Naive thymus-derived CD4-positive, alpha-beta T cell (primary cell): ENCODE measurements around the gene OR2H1. TPM values are rescaled to one million over a fixed set of nuclear protein-coding genes. Genes with fewer than 3 reads are reported as not detected.

Source experiments
- ATAC-seq: fragments of 150-1000 bp; cut with Tn5 transposase; 2 replicates; pipeline ENCODE4 v1.10.0; 2021; ENCODE audit warnings: mild to moderate bottlenecking, moderate library complexity
- CTCF ChIA-PET: fragments of 350-600 bp; sonication (Branson Sonifier 250); formaldehyde crosslinking; loops from one replicate; lab custom pipeline; 2021; ENCODE audit warnings: antibody characterized with exemption; lab: Charles Lee
- POLR2A ChIA-PET: fragments of 350-600 bp; sonication (Branson Sonifier 250); formaldehyde crosslinking; loops from one replicate; lab custom pipeline; 2021; ENCODE audit warnings: antibody characterized with exemption, inconsistent platforms; lab: Charles Lee
- DNase-seq, 9 donors: peaks; one replicate each; pipeline versions ENCODE4 v3.0.0 to v3.0.0-alpha.2; 2020 to 2022; ENCODE audit warnings: mixed read lengths in 1 of 9
- H3K27ac ChIP-seq: one replicate; pipeline ENCODE4 v1.7.0; 2013; ENCODE audit warnings: mild to moderate bottlenecking, low read depth, low read length, moderate library complexity
- H3K27me3 ChIP-seq, 2 donors: one replicate each; pipeline ENCODE4 v1.7.0; 2013; ENCODE audit warnings: low read length in 2 of 2, mild to moderate bottlenecking in 2 of 2, moderate library complexity in 2 of 2; ENCODE audit not compliant: control insufficient read depth in 2 of 2, insufficient read depth in 2 of 2
- H3K36me3 ChIP-seq, 3 experiments: 1 replicate in 2 of 3; 2 replicates in 1 of 3; pipeline ENCODE4 v1.7.0; 2013; ENCODE audit warnings: low read length in 3 of 3, mild to moderate bottlenecking in 3 of 3, moderate library complexity in 1 of 3; ENCODE audit not compliant: insufficient read depth in 3 of 3, control insufficient read depth in 2 of 3
- H3K4me1 ChIP-seq, 2 donors: one replicate each; pipeline ENCODE4 v1.7.0; 2013; ENCODE audit warnings: low read length in 2 of 2, mild to moderate bottlenecking in 2 of 2, moderate library complexity in 1 of 2; ENCODE audit not compliant: control insufficient read depth in 2 of 2, insufficient read depth in 2 of 2
- H3K4me3 ChIP-seq: 2 replicates; pipeline ENCODE4 v1.7.0; 2013; ENCODE audit warnings: mild to moderate bottlenecking, low read length
- H3K9me3 ChIP-seq, 3 experiments: 1 replicate in 2 of 3; 2 replicates in 1 of 3; pipeline ENCODE4 v1.7.0; 2013; ENCODE audit warnings: low read length in 3 of 3; ENCODE audit not compliant: control insufficient read depth in 2 of 3
- H3K27ac Mint-ChIP-seq, 9 donors: one replicate each; pipeline ENCODE4 v1.8.0; 2020 to 2022; ENCODE audit warnings: mixed read lengths in 9 of 9, mild to moderate bottlenecking in 8 of 9, moderate library complexity in 5 of 9, inconsistent platforms in 2 of 9
- H3K27me3 Mint-ChIP-seq, 5 donors: one replicate each; pipeline ENCODE4 v1.8.0; 2021 to 2022; ENCODE audit warnings: mixed read lengths in 5 of 5, mild to moderate bottlenecking in 1 of 5
- H3K36me3 Mint-ChIP-seq, 5 donors: one replicate each; pipeline ENCODE4 v1.8.0; 2020 to 2022; ENCODE audit warnings: mixed read lengths in 5 of 5, mild to moderate bottlenecking in 3 of 5, inconsistent platforms in 1 of 5
- H3K4me1 Mint-ChIP-seq, 7 donors: one replicate each; pipeline ENCODE4 v1.8.0; 2020 to 2022; ENCODE audit warnings: mixed read lengths in 7 of 7, mild to moderate bottlenecking in 3 of 7, inconsistent platforms in 1 of 7
- H3K4me3 Mint-ChIP-seq, 10 donors: one replicate each; pipeline ENCODE4 v1.8.0; 2020 to 2022; ENCODE audit warnings: mild to moderate bottlenecking in 10 of 10, mixed read lengths in 10 of 10, moderate library complexity in 6 of 10, inconsistent platforms in 2 of 10
- H3K9me3 Mint-ChIP-seq, 11 donors: one replicate each; pipeline ENCODE4 v1.8.0; 2020 to 2022; ENCODE audit warnings: mixed read lengths in 11 of 11, mild to moderate bottlenecking in 4 of 11, inconsistent platforms in 1 of 11, moderate library complexity in 1 of 11
- intact Hi-C, 2 donors: fragments of 100-400 bp; cut with micrococcal nuclease; formaldehyde crosslinking; loops; one replicate each; pipeline ENCODE4 v1.15.1; 2023
- polyA plus RNA-seq, 2 donors: library from polyadenylated mRNA; unstranded; fragments of 300-500 nt; fragmentation: Illumina TruSeq; gene quantifications; one replicate each; pipeline ENCODE4 v1.2.3, GENCODE V29; 2021
- total RNA-seq, 6 experiments: library from RNA in 5 of 6; stranded (reverse) in 5 of 6; gene quantifications; 1 replicate in 5 of 6; 2 replicates in 1 of 6; pipeline ENCODE4 v1.2.3 and lab custom pipeline; 2021 to 2026

The OR2H1 gene
- total and polyA plus RNA-seq, 7 experiments from 2014 or later, result not detected

DNA sequence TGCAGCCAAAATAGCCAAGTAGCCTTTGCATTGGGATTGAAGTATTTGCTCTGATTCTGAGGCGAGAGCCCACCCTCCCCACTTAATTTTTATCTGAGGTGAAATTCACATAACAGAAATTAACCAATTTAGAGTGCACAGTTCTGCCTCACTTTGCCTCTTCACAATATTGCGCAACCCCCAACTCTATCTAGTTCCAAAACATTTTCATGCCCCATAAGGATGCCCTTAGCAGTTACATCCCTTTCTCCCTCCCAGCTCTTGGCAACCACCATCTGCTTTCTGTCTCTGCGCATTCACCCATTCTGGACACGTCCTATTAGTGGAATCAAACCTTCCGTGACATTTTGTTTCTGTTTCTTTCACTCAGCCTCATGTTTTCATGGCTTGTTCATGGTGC is 21.8 kb downstream of the OR2H1 start:
- ATAC-seq, result no peak
- peaks cover 0 to 2% (median 0%) of the 10 kb centered on the region in 7 donors for H3K4me1 Mint-ChIP-seq
- H3K27me3 ChIP-seq, result no peaks in the 10 kb centered on the region
- intact Hi-C loops, result no loop called here
- no peak overlapping the region for H3K4me3 ChIP-seq
- H3K4me3 Mint-ChIP-seq, result no peak overlapping the region
- CTCF ChIA-PET, result no interaction called here
- no peak overlapping the region for H3K27ac ChIP-seq
- H3K9me3 ChIP-seq, result no peaks in the 10 kb centered on the region
- no peaks in the 10 kb centered on the region for H3K36me3 Mint-ChIP-seq
- no peaks in the 10 kb centered on the region for H3K4me1 ChIP-seq
- no peaks in the 10 kb centered on the region for H3K36me3 ChIP-seq
- H3K27me3 Mint-ChIP-seq, result peaks cover 8 to 26% (median 15%) of the 10 kb centered on the region in 5 donors
- DNase-seq, result no peak
- peaks cover 0 to 7% (median 0%) of the 10 kb centered on the region in 11 donors for H3K9me3 Mint-ChIP-seq
- POLR2A ChIA-PET, result no interaction called here
- H3K27ac Mint-ChIP-seq, result no peak overlapping the region

DNA sequence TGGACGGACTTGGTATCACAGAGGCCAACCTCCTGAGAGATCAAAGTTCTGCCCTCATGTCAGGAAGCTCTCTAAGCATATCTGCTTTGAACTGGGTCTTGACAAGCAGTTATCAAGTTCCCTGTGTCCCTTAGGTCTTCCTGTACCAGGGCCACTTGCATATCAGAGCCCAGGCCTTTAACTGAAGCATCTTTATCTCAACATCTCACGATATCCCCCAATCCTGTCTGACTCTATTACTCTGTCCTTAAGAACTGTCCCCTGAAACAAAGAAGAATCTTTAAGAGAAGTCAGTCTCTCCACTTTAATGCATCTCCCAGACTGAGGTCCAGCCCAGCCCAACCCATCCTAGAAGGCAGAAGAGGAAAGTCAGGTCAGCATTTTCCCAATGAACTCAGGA is 22.6 kb downstream of the OR2H1 start:
- Histone ChIP-seq H3K4me1 (no peaks in the 10 kb centered on the region), H3K9me3 (no peaks in the 10 kb centered on the region), H3K4me3 (no peak overlapping the region), H3K27ac (no peak overlapping the region), H3K27me3 (no peaks in the 10 kb centered on the region), H3K36me3 (no peaks in the 10 kb centered on the region)
- Mint-ChIP-seq H3K36me3 (no peaks in the 10 kb centered on the region), H3K27ac (no peak overlapping the region), H3K27me3 (peaks cover 8 to 23% (median 17%) of the 10 kb centered on the region in 5 donors), H3K4me1 (peaks cover 0 to 2% (median 0%) of the 10 kb centered on the region in 7 donors), H3K4me3 (no peak overlapping the region), H3K9me3 (peaks cover 0 to 7% (median 0%) of the 10 kb centered on the region in 11 donors)
- DNase-seq, result no peak
- ChIA-PET CTCF (no interaction called here), POLR2A (no interaction called here)
- intact Hi-C loops, result no loop called here
- no peak for ATAC-seq

DNA sequence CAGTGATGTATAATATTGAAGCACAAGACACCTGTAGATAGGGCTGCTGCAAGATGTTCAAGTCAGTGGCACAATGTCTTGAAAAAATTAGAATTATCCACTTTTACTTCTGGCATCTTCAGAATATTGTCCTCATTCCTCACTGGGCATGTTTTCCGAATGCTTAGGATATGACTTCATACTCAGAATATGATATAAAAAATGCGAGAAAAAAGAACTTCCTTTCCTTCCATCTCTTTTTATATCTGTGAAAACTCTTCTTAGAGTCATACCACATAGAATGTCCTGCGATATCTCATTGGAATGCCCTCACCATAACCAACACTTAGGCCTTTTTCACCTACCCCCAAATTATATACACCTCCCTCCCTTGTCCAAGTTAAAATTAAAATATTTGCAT is 26.2 kb downstream of the OR2H1 start:
- no peaks in the 10 kb centered on the region for H3K9me3 ChIP-seq
- Mint-ChIP-seq H3K4me1 (peaks cover 0 to 2% (median 0%) of the 10 kb centered on the region in 7 donors), H3K4me3 (no peak overlapping the region), H3K27me3 (peaks cover 8 to 40% (median 32%) of the 10 kb centered on the region in 5 donors), H3K36me3 (no peaks in the 10 kb centered on the region), H3K27ac (no peak overlapping the region), H3K9me3 (peaks cover 0 to 7% (median 0%) of the 10 kb centered on the region in 11 donors)
- no peaks in the 10 kb centered on the region for H3K36me3 ChIP-seq
- CTCF ChIA-PET, result interaction anchor here (1.0 kb wide), 1 partner anchor 107 kb away, joined by 4 read pairs; no protein-coding TSS in a partner anchor
- DNase-seq (no peak), ATAC-seq (no peak)
- no peak overlapping the region for H3K4me3 ChIP-seq
- no peak overlapping the region for H3K27ac ChIP-seq
- H3K4me1 ChIP-seq, result no peaks in the 10 kb centered on the region
- no peaks in the 10 kb centered on the region for H3K27me3 ChIP-seq
- intact Hi-C loops, result no loop called here
- POLR2A ChIA-PET, result no interaction called here

DNA sequence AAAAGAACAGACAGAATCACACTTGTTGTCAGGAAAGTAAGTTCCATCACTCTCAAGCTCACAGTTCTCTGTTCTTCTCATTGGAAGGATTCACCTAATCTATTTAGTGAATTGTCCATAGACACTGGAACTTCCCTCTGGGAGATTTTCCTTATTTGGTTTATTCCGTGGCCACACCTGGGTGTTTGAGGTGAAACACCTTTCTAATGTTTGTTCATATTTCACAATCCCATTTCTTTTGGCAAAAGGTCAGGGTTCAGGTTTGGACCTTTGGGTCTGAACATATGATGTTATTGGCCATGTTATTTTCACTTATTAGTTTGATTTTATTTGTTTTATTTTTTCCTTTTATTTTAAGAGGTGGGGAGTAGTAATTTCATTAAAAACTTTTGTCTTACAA is 26.8 kb downstream of the OR2H1 start:
- Histone ChIP-seq H3K9me3 (no peaks in the 10 kb centered on the region), H3K27ac (no peak overlapping the region), H3K36me3 (no peaks in the 10 kb centered on the region), H3K27me3 (no peaks in the 10 kb centered on the region), H3K4me3 (no peak overlapping the region), H3K4me1 (no peaks in the 10 kb centered on the region)
- H3K27me3 Mint-ChIP-seq, result peaks cover 8 to 40% (median 32%) of the 10 kb centered on the region in 5 donors
- no peaks in the 10 kb centered on the region for H3K36me3 Mint-ChIP-seq
- peaks cover 0 to 7% (median 0%) of the 10 kb centered on the region in 11 donors for H3K9me3 Mint-ChIP-seq
- H3K4me3 Mint-ChIP-seq, result no peak overlapping the region
- peaks cover 0 to 2% (median 0%) of the 10 kb centered on the region in 7 donors for H3K4me1 Mint-ChIP-seq
- no peak overlapping the region for H3K27ac Mint-ChIP-seq
- POLR2A ChIA-PET, result no interaction called here
- intact Hi-C loops, result no loop called here
- DNase-seq, result no peak
- CTCF ChIA-PET, result interaction anchor here (1.0 kb wide), 1 partner anchor 107 kb away, joined by 4 read pairs; no protein-coding TSS in a partner anchor
- ATAC-seq, result no peak

DNA sequence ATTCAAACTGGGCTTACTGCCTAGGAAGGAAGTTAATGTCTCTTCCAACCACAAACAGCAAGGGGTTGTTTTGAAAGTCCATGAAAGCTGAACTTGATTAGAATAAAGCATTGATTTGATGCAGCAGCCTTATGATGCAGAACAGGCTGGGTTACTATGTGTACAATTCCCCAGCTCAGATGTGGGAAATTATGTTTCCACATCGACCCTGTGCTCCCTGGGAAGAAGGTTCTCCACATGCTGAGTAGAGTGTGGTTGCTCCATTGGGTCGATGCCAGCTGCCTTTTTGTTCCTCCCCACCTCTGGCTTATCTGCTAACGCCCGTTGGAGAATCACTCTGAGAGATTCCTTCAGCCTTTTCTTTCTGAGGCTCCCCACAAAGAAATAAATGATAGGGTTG is 29.6 kb downstream of the OR2H1 start:
- no peaks in the 10 kb centered on the region for H3K9me3 ChIP-seq
- Mint-ChIP-seq H3K36me3 (no peaks in the 10 kb centered on the region), H3K4me1 (peaks cover 0 to 1% (median 0%) of the 10 kb centered on the region in 7 donors), H3K27me3 (peaks cover 5 to 41% (median 34%) of the 10 kb centered on the region in 5 donors), H3K4me3 (no peak overlapping the region), H3K27ac (no peak overlapping the region), H3K9me3 (peaks cover 0 to 3% (median 0%) of the 10 kb centered on the region in 11 donors)
- H3K4me1 ChIP-seq, result no peaks in the 10 kb centered on the region
- no peak overlapping the region for H3K27ac ChIP-seq
- DNase-seq (no peak), ATAC-seq (no peak)
- H3K36me3 ChIP-seq, result no peaks in the 10 kb centered on the region
- H3K27me3 ChIP-seq, result peaks cover 0 to 3% of the 10 kb centered on the region in 2 donors
- no peak overlapping the region for H3K4me3 ChIP-seq
- ChIA-PET POLR2A (no interaction called here), CTCF (no interaction called here)
- intact Hi-C loops, result no loop called here

DNA sequence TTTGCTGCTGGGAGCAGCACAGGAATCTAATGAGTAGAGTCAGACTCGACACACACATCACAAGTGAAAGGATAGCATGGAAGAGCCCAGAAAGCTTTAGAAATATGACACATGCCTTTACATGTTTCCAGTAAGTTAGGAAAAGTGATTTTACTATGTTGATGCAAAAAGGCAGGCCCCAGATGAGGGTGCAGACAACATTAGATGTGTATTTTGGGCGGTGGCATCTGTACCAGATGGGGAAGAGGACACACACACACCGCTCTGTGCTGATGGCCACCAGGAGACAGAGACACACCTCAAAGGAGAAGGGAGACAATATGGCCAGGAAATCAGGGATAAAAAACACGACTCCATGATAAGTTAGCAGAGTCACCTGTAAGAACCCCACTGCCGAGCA is 30.2 kb downstream of the OR2H1 start:
- DNase-seq, result no peak
- Mint-ChIP-seq H3K9me3 (peaks cover 0 to 3% (median 0%) of the 10 kb centered on the region in 11 donors), H3K36me3 (no peaks in the 10 kb centered on the region), H3K4me1 (peaks cover 0 to 1% (median 0%) of the 10 kb centered on the region in 7 donors), H3K27me3 (peaks cover 5 to 38% (median 28%) of the 10 kb centered on the region in 5 donors), H3K27ac (no peak overlapping the region), H3K4me3 (no peak overlapping the region)
- ChIA-PET CTCF (interaction anchor here (0.5 kb wide), 1 partner anchor 19 kb away, joined by 3 read pairs; no protein-coding TSS in a partner anchor), POLR2A (no interaction called here)
- Histone ChIP-seq H3K27ac (no peak overlapping the region), H3K27me3 (peaks cover 0 to 3% of the 10 kb centered on the region in 2 donors), H3K36me3 (no peaks in the 10 kb centered on the region), H3K4me3 (no peak overlapping the region), H3K4me1 (no peaks in the 10 kb centered on the region), H3K9me3 (no peaks in the 10 kb centered on the region)
- ATAC-seq, result no peak
- intact Hi-C loops, result no loop called here

DNA sequence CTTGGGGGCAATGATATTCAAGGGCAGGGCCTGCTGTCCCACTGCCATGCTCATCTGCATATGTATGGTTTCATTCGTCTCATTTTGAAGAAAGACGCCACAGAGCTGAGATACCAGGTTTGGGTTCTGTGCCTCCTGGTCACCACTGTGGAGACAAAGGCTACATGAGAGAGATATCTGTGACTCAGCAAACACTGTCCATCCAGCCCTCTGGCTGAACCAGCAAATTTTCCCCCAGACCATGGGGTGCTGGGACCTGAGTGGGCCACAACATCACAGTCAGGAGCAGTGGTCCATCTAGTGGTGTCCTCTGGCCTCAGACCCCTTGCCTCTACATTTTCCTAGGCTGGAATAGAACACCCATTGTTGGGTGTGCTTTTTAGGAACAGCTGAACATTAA is 30.7 kb downstream of the OR2H1 start, which contains the start of gene MAS1L:
MAS1L (minus strand) TSS at position 297 of the 400 bp plus-strand sequence; CDS start at position 243, 54 bp downstream.
- no peak within 1 kb of the TSS for H3K27ac Mint-ChIP-seq
- Histone ChIP-seq H3K4me3 (no peak within 1 kb of the TSS), H3K27me3 (peaks cover 0 to 3% of the 10 kb centered on the region in 2 donors), H3K4me1 (no peaks in the 10 kb centered on the region), H3K36me3 (no peaks in the 10 kb centered on the region), H3K27ac (no peak within 1 kb of the TSS), H3K9me3 (no peaks in the 10 kb centered on the region)
- H3K27me3 Mint-ChIP-seq, result peaks cover 5 to 37% (median 24%) of the 10 kb centered on the region in 5 donors
- no peaks in the 10 kb centered on the region for H3K36me3 Mint-ChIP-seq
- peaks cover 0 to 1% (median 0%) of the 10 kb centered on the region in 7 donors for H3K4me1 Mint-ChIP-seq
- H3K9me3 Mint-ChIP-seq, result peaks cover 0 to 3% (median 0%) of the 10 kb centered on the region in 11 donors
- ChIA-PET CTCF (interaction anchor here (0.5 kb wide), 1 partner anchor 19 kb away, joined by 3 read pairs; no protein-coding TSS in a partner anchor), POLR2A (no interaction called here)
- DNase-seq (no peak), ATAC-seq (no peak)
- intact Hi-C loops, result no loop called here
- no peak within 1 kb of the TSS for H3K4me3 Mint-ChIP-seq
